SKM-1 (cell line): ENCODE results near the gene LIMS2.
A peak's percentile ranks its signal among the peaks of the same experiment; 100 is the strongest.

Experiments
- DNase-seq: peaks from one replicate; lab custom pipeline; 2025; ENCODE audit not compliant: unreplicated experiment; lab: John Stamatoyannopoulos, UW

LIMS2 gene

DNA sequence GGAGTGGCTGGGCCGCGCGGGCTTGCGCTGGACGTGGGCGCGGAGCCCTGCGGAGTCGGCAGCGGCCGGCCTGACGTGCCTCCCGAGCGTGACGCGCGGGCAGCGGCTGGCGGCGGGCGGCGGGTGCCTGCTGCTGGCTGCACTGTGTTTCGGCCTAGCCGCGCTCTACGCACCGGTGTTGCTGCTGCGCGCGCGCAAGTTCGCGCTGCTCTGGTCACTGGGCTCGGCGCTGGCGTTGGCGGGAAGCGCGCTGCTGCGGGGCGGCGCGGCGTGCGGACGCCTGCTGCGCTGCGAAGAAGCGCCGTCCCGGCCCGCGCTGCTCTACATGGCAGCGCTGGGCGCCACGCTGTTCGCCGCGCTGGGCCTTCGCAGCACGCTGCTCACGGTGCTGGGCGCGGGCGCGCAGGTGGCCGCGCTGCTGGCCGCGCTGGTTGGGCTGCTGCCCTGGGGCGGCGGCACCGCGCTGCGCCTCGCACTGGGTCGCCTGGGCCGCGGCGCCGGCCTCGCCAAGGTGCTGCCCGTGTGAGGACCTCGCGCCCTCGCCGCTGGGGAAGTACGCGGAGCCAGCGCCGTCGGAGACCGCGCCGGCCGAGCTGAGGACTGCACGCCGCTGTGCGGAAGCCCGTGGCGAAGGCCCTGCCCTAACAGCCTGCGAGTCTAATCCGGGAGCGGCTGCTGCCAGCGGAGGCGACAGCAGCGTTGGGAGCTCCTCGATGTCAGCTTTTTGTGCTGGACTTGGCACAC is 26.5 kb upstream of the LIMS2 start:
- DNase-seq: peak; percentile 12

DNA sequence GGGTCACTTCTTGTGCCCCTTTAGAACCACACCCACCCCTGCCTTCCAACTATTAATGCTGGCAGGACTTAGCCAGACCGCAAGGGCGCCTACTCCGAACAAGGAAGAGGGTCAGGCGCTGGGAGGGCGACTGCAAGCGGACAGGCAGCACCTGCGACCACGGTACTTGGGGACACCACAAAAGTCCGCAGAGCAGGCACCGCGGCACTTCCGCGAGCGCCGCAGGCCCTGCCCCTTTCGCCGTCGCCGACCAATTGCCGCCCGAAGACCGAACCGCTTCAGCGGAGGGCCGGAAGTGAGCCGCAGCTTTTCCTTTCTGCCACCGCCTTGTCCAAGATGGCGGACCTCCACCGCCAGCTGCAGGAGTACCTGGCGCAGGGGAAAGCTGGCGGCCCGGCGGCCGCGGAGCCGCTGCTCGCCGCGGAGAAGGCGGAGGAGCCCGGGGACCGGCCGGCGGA is 25.9 kb upstream of the LIMS2 start, which contains the start of gene SFT2D3:
TSS of gene SFT2D3 (plus strand) at position 305 of the 458 bp plus-strand sequence. CDS start at position 337, 32 bp downstream.
- peak; percentile 75 for DNase-seq

- DNase-seq: no peak
These were observed 25.3 kb upstream of the LIMS2 start for GRCh38 chr2:127700527-127701192.

GRCh38 chr2:127698553-127699355 is 23.4 kb upstream of the LIMS2 start:
- DNase-seq: no peak

GRCh38 chr2:127697482-127698180 is 22.3 kb upstream of the LIMS2 start:
- no peak for DNase-seq

DNA sequence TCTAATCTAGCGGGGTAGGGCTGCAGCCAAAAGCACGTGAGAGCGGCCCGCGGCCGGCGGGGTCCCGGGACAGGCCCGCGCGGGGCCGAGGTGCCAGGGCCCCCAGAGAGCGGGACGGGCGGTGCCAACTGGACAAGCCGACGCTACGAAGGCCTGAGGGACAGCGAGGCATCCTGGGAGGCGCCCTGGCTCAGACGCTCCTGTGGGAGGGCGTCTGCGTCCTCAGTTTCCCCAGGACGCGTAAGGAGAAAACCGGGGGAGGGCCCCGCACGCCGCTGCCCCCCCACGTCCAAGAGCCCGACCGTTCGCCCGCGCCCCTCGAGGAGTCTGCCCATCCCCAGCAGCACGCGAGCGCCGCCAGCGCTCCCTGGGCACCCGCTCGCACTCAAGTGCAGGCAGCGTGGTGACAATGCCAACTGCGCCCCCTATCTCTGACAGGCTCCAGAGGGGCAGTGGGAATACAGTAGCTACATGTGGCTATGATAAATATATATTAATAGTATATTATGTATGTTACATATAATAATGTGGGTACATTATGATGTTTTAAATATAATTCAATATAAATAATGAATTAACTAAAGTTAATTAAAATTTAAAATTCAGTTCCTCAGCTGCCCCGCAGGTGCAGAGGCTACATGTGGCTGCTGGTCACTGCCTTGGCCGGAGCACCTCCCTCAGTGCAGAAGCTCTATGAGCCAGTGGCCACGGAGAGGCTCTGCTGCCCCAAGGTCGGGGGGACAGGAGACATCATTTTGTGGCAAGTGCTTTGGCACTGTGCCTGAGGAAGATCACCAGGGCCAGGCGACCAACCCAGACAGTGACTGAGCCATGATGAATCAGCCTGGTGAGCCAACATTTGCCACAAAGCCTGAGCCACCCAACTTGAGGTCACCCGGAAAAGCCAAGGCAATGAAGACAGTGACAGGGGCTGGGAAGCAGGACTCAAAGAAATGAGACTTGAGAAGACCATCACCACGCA is 20.5 kb upstream of the LIMS2 start:
- no peak for DNase-seq

GRCh38 chr2:127694986-127695385 is 19.7 kb upstream of the LIMS2 start:
- DNase-seq: no peak

GRCh38 chr2:127690696-127691095 is 15.4 kb upstream of the LIMS2 start:
- no peak for DNase-seq

- no peak for DNase-seq
These were observed 13.1 kb upstream of the LIMS2 start for GRCh38 chr2:127688405-127688804.

GRCh38 chr2:127685410-127686080 is 10.2 kb upstream of the LIMS2 start:
- DNase-seq: no peak

DNA sequence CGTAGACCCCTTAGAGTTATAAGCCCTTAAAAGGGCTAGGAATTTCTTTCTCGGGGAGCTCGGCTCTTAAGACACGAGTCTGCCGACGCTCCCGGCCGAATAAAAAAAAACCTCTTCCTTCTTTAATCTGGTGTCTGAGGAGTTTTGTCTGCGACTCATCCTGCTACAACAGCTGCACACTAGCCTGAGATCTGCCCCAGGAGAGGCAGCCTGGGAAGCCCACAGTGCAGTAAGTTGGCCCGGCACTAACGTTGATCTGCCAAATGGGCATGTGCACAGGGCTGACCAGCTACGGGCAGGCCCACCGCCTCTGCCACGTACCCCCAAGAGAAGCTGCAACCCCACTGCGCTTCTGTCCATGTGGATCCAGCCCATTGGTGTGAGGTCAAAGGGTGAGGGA is 8.4 kb upstream of the LIMS2 start:
- no peak for DNase-seq

- DNase-seq: no peak
These were observed 7.7 kb upstream of the LIMS2 start for GRCh38 chr2:127683056-127683455.

DNA sequence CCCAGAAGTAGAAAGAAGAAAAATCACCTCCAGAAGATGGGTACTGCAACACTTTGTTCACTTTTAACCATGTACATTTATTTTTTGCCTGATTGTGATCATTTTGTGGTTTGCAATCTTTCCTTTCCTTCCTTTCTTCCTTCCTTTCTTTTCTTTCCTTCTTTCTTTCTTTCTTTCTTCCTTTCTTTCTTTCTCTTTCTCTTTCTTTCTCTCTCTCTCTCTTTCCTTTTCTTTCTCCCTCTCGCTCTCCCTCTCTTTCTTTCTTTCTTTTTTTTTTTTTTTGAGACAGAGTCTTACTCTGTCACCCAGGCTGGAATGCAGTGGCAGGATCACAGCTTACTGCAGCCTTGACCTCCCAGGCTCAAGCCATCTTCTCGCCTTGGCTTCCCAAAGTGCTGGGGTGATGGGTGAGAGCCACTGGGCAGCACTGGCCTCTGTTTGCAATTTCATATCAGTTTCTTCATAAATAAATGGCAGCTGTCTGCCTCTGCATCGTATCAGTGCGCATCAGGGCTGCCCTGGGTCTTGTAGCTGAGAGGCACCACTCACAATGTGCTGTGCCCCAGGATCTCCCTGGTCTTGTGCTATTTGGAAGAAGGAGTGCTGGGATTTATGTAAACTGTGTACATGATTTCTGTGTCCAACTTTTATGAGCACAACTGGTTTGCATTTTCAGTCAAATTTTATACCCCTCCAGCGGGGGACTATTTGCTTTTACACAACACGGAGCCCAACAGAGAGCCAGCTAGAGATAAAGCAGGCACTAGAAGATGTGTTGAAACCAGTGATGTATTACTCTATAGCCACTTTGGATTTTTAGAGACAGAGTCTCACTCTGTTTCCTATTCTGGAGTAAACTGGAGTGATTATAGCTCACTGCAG is 6.9 kb upstream of the LIMS2 start:
- no peak for DNase-seq

- no peak for DNase-seq
These were observed 6.0 kb upstream of the LIMS2 start for GRCh38 chr2:127681288-127681804.

- DNase-seq: no peak
These were observed 5.5 kb upstream of the LIMS2 start for GRCh38 chr2:127680706-127681287.

- no peak for DNase-seq
These were observed 4.5 kb upstream of the LIMS2 start for GRCh38 chr2:127679680-127680361.

GRCh38 chr2:127678991-127679390 is 3.7 kb upstream of the LIMS2 start:
- no peak for DNase-seq
